Common myeloid progenitor, CD34-positive (primary cell): Measurements from ENCODE around the gene CDH13.

ENCODE experiments used
- CTCF ChIA-PET: fragments of 350-600 bp; sonication (Branson Sonifier 250); formaldehyde crosslinking; loops from one replicate; lab custom pipeline; 2021; ENCODE audit warnings: antibody characterized with exemption; lab: Charles Lee
- POLR2A ChIA-PET: fragments of 350-600 bp; sonication (Branson Sonifier 250); formaldehyde crosslinking; loops from one replicate; lab custom pipeline; 2021; ENCODE audit warnings: antibody characterized with exemption; lab: Charles Lee
- DNase-seq, 3 donors: peaks; one replicate each; pipeline versions ENCODE4 v3.0.0 to v3.0.0-alpha.2; 2013
- H3K27ac ChIP-seq, 2 experiments: 1 replicate in 1 of 2; 2 replicates in 1 of 2; pipeline ENCODE4 v1.7.0; 2013; ENCODE audit warnings: inconsistent platforms in 2 of 2, low read length in 2 of 2, mild to moderate bottlenecking in 2 of 2, low read depth in 1 of 2, moderate library complexity in 1 of 2; ENCODE audit not compliant: severe bottlenecking in 2 of 2, insufficient read depth in 1 of 2, poor library complexity in 1 of 2
- H3K27me3 ChIP-seq, 5 experiments: replicated peaks in 2 of 5; 1 replicate in 3 of 5; 2 replicates in 2 of 5; pipeline versions ENCODE4 v1.6.1 to v1.7.0; 2013; ENCODE audit warnings: low read length in 4 of 5, mild to moderate bottlenecking in 2 of 5, moderate library complexity in 2 of 5, inconsistent platforms in 1 of 5; ENCODE audit not compliant: insufficient read depth in 5 of 5, control insufficient read depth in 4 of 5
- H3K36me3 ChIP-seq, 4 experiments: 1 replicate in 2 of 4; 2 replicates in 2 of 4; pipeline versions ENCODE4 v1.6.1 to v1.7.0; 2013; ENCODE audit warnings: low read length in 3 of 4, control low read depth in 1 of 4, mild to moderate bottlenecking in 1 of 4; ENCODE audit not compliant: control insufficient read depth in 4 of 4, insufficient read depth in 4 of 4
- H3K4me1 ChIP-seq, 4 experiments: 1 replicate in 3 of 4; 2 replicates in 1 of 4; pipeline versions ENCODE4 v1.6.1 to v1.7.1; 2013; ENCODE audit warnings: low read length in 3 of 4, mild to moderate bottlenecking in 3 of 4, control low read depth in 1 of 4, inconsistent platforms in 1 of 4, moderate library complexity in 1 of 4; ENCODE audit not compliant: control insufficient read depth in 4 of 4, insufficient read depth in 4 of 4; ENCODE audit errors: control extremely low read depth in 1 of 4
- H3K4me3 ChIP-seq, 7 experiments: 1 replicate in 4 of 7; 2 replicates in 3 of 7; pipeline versions ENCODE4 v1.5.1 to v1.7.0; 2013; ENCODE audit warnings: mild to moderate bottlenecking in 7 of 7, low read length in 6 of 7, moderate library complexity in 6 of 7, inconsistent platforms in 2 of 7, low read depth in 2 of 7, control low read depth in 1 of 7; ENCODE audit not compliant: insufficient read depth in 4 of 7, control insufficient read depth in 1 of 7; ENCODE audit errors: extremely low read depth in 1 of 7
- H3K9me3 ChIP-seq, 5 experiments: 1 replicate in 4 of 5; 2 replicates in 1 of 5; pipeline versions ENCODE4 v1.6.1 to v1.7.1; 2013; ENCODE audit warnings: low read length in 4 of 5, mild to moderate bottlenecking in 2 of 5, inconsistent platforms in 1 of 5, low read depth in 1 of 5, moderate library complexity in 1 of 5; ENCODE audit not compliant: control insufficient read depth in 4 of 5, insufficient read depth in 2 of 5; ENCODE audit errors: control extremely low read depth in 1 of 5
- whole genome bisulfite sequencing: methylation state at CpG from one replicate; pipeline ENCODE4 v1.1.5; 2013; ENCODE audit not compliant: insufficient coverage; 5-methylcytosine and 5-hydroxymethylcytosine counted together

CDH13 gene

DNA sequence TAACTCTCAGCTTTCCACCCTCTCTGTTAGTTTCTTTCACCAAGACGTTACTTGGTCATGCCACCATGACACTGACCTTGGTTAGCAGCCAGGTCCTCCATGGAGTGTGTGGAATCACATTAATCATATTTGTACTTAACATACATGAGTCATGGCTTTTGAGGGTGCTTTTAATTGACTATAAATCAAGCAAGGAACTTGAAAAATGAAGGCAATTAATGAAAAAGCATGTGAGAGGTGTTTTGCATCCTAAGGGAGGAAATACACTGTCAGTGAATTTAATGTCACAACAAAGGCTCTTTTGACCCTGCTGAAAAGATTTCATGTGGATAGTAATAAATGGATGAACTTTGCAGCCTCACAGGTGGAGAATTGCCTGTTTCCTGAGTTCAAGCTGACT lies 240.7 kb downstream of the CDH13 start:
- no peak for DNase-seq
- no peak overlapping the region for H3K4me3 ChIP-seq
- WGBS = 100% methylated on average over 1 of the region's 1 CpG
- POLR2A ChIA-PET = no interaction called here
- CTCF ChIA-PET = no interaction called here
- H3K27me3 ChIP-seq = no peaks in the 10 kb centered on the region
- no peaks in the 10 kb centered on the region for H3K4me1 ChIP-seq
- peaks cover 0 to 15% (median 0%) of the 10 kb centered on the region in 5 experiments for H3K9me3 ChIP-seq
- H3K27ac ChIP-seq = no peak overlapping the region
- H3K36me3 ChIP-seq = no peaks in the 10 kb centered on the region

DNA sequence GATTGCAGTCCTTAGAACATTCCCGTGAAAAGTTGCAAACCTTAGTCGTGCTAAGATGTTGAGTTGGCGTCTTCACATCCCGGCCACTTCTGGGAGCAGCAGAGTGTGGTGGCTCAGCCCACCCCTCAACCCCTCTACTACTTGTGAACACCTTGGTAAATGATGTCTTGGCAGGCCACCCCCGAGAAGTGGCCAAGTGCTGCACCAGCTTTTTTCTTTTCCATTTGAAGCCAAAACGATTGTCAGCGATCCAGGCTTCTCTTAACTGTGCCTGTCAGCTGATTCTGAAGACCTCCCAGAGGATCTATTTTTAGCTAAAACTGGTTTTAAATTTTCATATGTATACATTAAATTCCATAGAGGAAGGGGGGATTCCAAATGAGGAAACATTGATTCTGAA lies 247.5 kb downstream of the CDH13 start:
- no peak for DNase-seq
- H3K9me3 ChIP-seq = peaks cover 0 to 10% (median 0%) of the 10 kb centered on the region in 5 experiments
- no peak overlapping the region for H3K4me3 ChIP-seq
- 87% methylated on average over 4 of the region's 7 CpGs for WGBS
- H3K4me1 ChIP-seq = no peaks in the 10 kb centered on the region
- ChIA-PET CTCF (no interaction called here), POLR2A (no interaction called here)
- H3K27ac ChIP-seq = no peak overlapping the region
- no peaks in the 10 kb centered on the region for H3K36me3 ChIP-seq
- H3K27me3 ChIP-seq = no peaks in the 10 kb centered on the region

DNA sequence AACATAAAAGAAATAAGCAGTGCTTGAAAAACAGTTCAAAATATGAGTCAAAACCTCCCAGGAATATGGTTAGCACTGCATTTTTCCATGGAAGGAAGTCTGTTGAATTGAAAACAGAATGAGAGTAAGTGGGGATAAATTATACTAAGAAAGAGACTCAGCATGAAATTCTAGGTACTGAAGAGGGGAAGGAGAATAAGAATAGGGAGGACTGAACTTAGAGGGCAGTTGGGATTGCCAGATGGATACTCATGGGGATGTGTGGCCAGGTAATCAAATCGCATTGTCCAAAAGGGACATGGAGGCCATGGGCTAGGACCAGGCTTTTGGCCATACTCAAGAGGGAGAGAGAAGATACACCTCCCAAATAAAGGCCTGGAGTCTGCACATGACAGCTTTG lies 247.9 kb downstream of the CDH13 start:
- CTCF ChIA-PET = no interaction called here
- WGBS = 100% methylated on average over 1 of the region's 1 CpG

DNA sequence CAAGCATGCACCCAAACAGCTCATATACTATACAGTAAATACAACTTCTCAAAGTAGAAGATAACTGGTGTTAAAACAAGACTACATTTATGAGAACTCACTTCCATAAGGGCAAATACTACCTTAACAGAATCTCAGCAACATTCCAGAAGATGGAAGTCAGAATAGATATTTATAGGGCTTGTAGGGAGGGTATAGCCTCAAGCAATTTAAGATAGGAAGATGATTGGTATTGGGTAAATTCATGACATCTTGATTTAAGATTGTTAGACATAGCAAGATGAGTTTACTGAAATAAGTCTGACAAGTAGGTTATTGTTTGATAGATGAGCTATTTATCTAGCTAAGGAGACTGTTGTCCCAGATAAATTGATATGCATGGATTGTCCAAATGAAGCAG lies 250.2 kb downstream of the CDH13 start:
- H3K27me3 ChIP-seq = no peaks in the 10 kb centered on the region
- H3K4me3 ChIP-seq = no peak overlapping the region
- peaks cover 0 to 2% (median 0%) of the 10 kb centered on the region in 5 experiments for H3K9me3 ChIP-seq
- no peak overlapping the region for H3K27ac ChIP-seq
- CTCF ChIA-PET = no interaction called here
- no peaks in the 10 kb centered on the region for H3K4me1 ChIP-seq
- POLR2A ChIA-PET = no interaction called here
- no peaks in the 10 kb centered on the region for H3K36me3 ChIP-seq
- DNase-seq = no peak

More for the DNA sequence above, 247.9 kb downstream of the CDH13 start:
- POLR2A ChIA-PET = no interaction called here
- no peaks in the 10 kb centered on the region for H3K27me3 ChIP-seq
- H3K36me3 ChIP-seq = no peaks in the 10 kb centered on the region
- peaks cover 0 to 10% (median 0%) of the 10 kb centered on the region in 5 experiments for H3K9me3 ChIP-seq
- no peak for DNase-seq
- H3K27ac ChIP-seq = no peak overlapping the region
- H3K4me3 ChIP-seq = no peak overlapping the region
- no peaks in the 10 kb centered on the region for H3K4me1 ChIP-seq

DNA sequence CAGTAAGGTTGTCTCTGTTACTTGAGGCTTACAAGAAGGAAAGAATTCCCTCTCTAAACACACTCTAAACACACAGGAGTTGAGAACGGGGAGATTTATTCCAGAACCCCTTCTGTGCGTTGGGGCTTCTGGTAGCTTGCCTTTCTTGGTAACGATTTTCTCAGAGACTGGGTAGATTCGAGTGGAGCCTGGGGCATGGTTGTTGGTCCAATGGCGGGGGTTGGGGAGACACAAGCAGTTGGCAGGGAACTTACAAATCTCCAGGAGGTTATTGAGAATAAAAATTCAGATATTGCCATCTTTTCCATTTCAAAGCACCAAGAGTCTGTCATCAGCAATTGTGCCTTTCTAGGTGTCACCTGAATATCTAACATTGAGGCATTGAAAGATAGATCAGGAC lies 251.7 kb downstream of the CDH13 start:
- no peaks in the 10 kb centered on the region for H3K4me1 ChIP-seq
- H3K9me3 ChIP-seq = no peaks in the 10 kb centered on the region
- no peaks in the 10 kb centered on the region for H3K36me3 ChIP-seq
- DNase-seq = no peak
- POLR2A ChIA-PET = no interaction called here
- H3K27ac ChIP-seq = no peak overlapping the region
- WGBS = 60% methylated on average over 1 of the region's 5 CpGs
- CTCF ChIA-PET = no interaction called here
- H3K4me3 ChIP-seq = no peak overlapping the region
- H3K27me3 ChIP-seq = peaks cover 0 to 2% (median 0%) of the 10 kb centered on the region in 5 experiments

DNA sequence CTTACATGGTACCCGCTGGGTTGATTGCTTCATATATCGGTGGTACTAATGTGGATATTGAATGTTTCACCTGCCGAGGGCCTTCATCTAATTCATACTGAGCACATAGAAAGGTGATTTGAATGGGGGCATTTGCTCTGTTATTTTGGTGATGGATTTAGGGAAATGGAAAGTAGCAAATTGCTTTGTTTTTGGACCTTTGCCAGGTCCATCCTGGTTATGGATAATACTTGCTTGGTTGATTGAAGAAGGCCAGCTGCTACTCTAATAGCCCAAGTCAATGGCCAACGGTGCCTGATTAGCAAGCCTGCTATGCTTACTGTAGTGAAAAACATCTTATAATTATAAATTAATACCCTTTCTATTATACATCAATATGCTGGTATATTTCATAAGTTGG lies 253.6 kb downstream of the CDH13 start:
- no peak for DNase-seq
- no peaks in the 10 kb centered on the region for H3K4me1 ChIP-seq
- ChIA-PET CTCF (no interaction called here), POLR2A (no interaction called here)
- H3K27ac ChIP-seq = no peak overlapping the region
- peaks cover 0 to 2% (median 0%) of the 10 kb centered on the region in 5 experiments for H3K27me3 ChIP-seq
- 100% methylated on average over 2 of the region's 4 CpGs for WGBS
- H3K36me3 ChIP-seq = no peaks in the 10 kb centered on the region
- no peak overlapping the region for H3K4me3 ChIP-seq
- no peaks in the 10 kb centered on the region for H3K9me3 ChIP-seq

DNA sequence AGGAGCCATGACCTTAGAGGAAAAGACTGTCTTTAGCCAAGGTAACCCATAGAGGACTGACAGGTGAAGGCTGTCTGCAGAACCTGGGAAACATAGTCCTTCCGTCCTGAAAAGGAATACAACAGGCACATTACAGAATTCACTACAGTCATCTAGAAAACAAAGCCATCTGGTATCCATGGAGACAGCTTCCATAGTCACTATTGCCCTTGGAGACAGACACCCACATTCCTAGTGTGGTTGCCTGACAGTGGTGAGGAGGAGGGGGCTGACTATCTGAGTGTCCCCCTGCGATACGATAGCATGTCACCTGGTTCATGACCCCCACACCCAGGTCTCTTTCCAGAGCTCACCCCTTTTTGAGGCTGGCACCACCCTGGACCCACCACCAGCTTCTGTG lies 254.7 kb downstream of the CDH13 start:
- H3K9me3 ChIP-seq = no peaks in the 10 kb centered on the region
- no peaks in the 10 kb centered on the region for H3K4me1 ChIP-seq
- no peak overlapping the region for H3K27ac ChIP-seq
- H3K27me3 ChIP-seq = peaks cover 0 to 4% (median 0%) of the 10 kb centered on the region in 5 experiments
- POLR2A ChIA-PET = no interaction called here
- H3K4me3 ChIP-seq = no peak overlapping the region
- H3K36me3 ChIP-seq = no peaks in the 10 kb centered on the region
- no peak for DNase-seq
- WGBS = 100% methylated on average over 3 of the region's 3 CpGs
- CTCF ChIA-PET = no interaction called here
